ENCODE results near the gene COL6A6.

DNA sequence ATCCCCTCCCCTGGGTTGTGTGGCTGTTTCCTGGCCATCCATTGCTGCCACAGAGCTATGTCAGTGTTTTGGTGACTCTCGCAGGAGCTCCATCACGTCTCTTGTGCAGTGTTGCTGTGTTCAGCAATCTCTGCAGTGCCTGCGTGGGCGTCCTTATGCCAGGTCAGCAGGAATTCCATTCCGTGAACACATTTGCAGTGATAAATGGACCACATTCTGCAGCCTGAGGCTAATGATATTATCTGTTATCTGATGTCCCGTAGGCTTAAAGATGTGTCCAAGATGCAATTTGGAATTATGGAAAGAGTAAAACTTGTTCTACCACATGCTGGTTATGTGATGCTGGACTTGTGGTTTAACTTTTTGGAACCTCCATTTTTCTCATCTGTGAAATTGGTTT lies 25.5 kb upstream of the COL6A6 start:
- TF ChIP-seq, protein P1, sequence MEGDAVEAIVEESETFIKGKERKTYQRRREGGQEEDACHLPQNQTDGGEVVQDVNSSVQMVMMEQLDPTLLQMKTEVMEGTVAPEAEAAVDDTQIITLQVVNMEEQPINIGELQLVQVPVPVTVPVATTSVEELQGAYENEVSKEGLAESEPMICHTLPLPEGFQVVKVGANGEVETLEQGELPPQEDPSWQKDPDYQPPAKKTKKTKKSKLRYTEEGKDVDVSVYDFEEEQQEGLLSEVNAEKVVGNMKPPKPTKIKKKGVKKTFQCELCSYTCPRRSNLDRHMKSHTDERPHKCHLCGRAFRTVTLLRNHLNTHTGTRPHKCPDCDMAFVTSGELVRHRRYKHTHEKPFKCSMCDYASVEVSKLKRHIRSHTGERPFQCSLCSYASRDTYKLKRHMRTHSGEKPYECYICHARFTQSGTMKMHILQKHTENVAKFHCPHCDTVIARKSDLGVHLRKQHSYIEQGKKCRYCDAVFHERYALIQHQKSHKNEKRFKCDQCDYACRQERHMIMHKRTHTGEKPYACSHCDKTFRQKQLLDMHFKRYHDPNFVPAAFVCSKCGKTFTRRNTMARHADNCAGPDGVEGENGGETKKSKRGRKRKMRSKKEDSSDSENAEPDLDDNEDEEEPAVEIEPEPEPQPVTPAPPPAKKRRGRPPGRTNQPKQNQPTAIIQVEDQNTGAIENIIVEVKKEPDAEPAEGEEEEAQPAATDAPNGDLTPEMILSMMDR (IDR thresholded peaks at IDR 0.05), result no peak
- TF ChIP-seq POLR2A (IDR thresholded peaks at IDR 0.05), result no peak
